Right cardiac atrium (tissue), 5 donors: ENCODE results near the gene PLEKHM1. TPM values are rescaled to one million over a fixed set of nuclear protein-coding genes. Genes with fewer than 3 reads are reported as not detected.

Experiments used
- ATAC-seq, 2 donors: fragments of 200-7000 bp; cut with Tn5 transposase; one replicate each; pipeline versions ENCODE4 v1.8.0 to v1.9.1; 2020; ENCODE audit warnings: moderate library complexity in 2 of 2, mild to moderate bottlenecking in 1 of 2
- DNase-seq, 3 donors: peaks; one replicate each; pipeline ENCODE4 v3.0.0-alpha.2; 2020
- H3K27ac ChIP-seq: one replicate; pipeline ENCODE4 v1.5.1; 2013; ENCODE audit warnings: mild to moderate bottlenecking, low read length, control low read depth, moderate library complexity
- H3K27me3 ChIP-seq: one replicate; pipeline ENCODE4 v1.6.1; 2013; ENCODE audit not compliant: control insufficient read depth, insufficient read depth
- H3K4me1 ChIP-seq: one replicate; pipeline ENCODE4 v1.6.1; 2013; ENCODE audit warnings: low read length; ENCODE audit not compliant: control insufficient read depth, insufficient read depth
- H3K4me3 ChIP-seq: one replicate; pipeline ENCODE4 v1.5.1; 2013; ENCODE audit warnings: low read length, control low read depth
- H3K9me3 ChIP-seq: one replicate; pipeline ENCODE4 v1.6.1; 2013; ENCODE audit warnings: low read length; ENCODE audit not compliant: control insufficient read depth
- WGBS: extraction: QIAGEN DNeasy Blood & Tissue Kit; methylation state at CpG from one replicate; pipeline ENCODE4 v1.1.7; 2013; 5-methylcytosine and 5-hydroxymethylcytosine counted together
- intact Hi-C, 4 donors: fragments of 100-400 bp; cut with DNase I; formaldehyde crosslinking; loops; one replicate each; pipeline versions ENCODE4 v1.11.0 to v1.14.0; 2022 to 2023
- polyA plus RNA-seq: library from polyadenylated mRNA; stranded (reverse); fragments of 200-250 nt; gene quantifications from one replicate; pipeline ENCODE4 v1.2.3, GENCODE V29; 2013
- total RNA-seq, 4 donors: library from RNA; stranded (reverse); fragmentation: NEBNext Ultra II Directional; extraction: Animal tissue kit (Norgen Biotek cat#: 25700); gene quantifications; one replicate each; pipeline ENCODE4 v1.2.1, GENCODE V29; 2021
- donor health status: healthy with polysubstance abuse.
- donor health status: DM: no; HTN: yes; CAD: no.
- donor health status: DM: no; HTN: no; CAD: no.
- donor health status: DM: no; HTN: yes; CAD: no; lungs with severe emphysema.
- donor health status: DM: yes; HTN: yes; CAD: no.

PLEKHM1 gene
- total and polyA plus RNA-seq, 5 donors, result 11.9 to 31.0 (median 28.5) TPM

DNA sequence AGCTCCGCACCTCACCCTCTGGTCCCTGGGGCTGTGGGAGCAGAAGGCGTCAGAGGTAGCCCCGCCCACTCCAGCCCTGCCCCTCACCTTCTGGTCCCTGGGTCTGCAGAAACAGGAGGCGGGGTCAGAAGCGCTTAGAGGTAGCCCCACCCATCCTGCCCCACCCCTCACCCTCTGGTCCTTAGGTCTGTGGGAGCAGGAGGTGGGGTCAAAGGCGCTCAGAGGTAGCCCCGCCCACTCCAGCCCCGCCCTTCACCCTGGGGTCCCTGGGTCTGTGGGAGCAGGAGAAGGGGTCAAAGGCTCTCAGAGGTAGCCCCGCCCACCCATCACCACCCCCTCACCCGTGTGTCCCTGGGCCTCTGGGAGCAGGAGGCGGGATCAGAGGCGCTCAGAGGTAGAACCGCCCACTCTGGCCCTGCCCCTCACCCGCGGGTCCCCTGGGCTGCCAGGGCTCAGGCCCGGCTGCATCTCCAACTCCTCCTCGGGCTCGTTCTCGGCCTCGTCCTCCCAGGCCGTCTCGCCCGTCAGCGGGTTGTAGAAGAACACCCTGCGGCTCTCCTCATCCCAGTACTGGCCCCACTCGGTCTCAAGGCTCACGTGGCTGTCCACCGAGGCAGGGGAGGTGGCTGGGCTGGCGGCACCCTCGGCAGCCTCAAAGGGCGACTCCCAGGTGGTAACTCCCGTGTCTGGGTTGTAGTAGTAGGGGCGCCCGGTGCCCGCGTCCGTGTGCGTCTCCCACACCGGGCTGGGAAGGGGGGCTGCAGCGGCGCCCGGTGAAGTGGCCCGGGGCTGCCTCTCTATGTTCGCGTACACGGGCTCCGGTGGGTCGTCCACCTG lies 85.1 kb downstream of the PLEKHM1 start:
- H3K27me3 ChIP-seq, result no peaks in the 10 kb centered on the region
- intact Hi-C loops, result no loop called here
- DNase-seq (peak in 2 of 3 donors; percentile 66 to 75), ATAC-seq (peak; percentile 25 to 46)
- no peaks in the 10 kb centered on the region for H3K9me3 ChIP-seq
- WGBS, result 45% methylated on average over 48 of the region's 48 CpGs
- H3K4me1 ChIP-seq, result peaks cover 10% of the 10 kb centered on the region
- no peak overlapping the region for H3K27ac ChIP-seq
- no peak overlapping the region for H3K4me3 ChIP-seq

DNA sequence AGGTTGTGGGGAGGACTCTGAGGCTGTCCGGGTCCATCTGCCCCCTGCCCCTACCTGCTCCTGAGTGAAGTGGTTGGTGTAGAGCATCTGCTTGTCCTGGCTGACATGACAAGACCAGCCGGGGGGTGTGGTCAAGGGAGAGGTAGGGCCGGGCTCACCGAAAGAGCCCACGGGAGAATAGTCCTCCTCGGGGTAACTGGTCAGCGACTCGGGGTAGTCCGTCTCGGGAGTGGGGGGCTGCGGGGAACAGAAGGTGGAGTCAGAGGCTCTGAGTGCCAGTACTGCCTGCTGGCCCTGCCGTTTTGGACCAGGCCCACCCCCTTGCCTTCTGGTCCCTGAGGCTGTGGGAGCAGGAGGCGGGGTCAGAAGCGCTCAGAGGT lies 85.7 kb downstream of the PLEKHM1 start:
- no peaks in the 10 kb centered on the region for H3K27me3 ChIP-seq
- 70% methylated on average over 14 of the region's 14 CpGs for WGBS
- no peak for ATAC-seq
- H3K4me1 ChIP-seq, result peaks cover 10% of the 10 kb centered on the region
- no peak for DNase-seq
- intact Hi-C loops, result no loop called here
- no peaks in the 10 kb centered on the region for H3K9me3 ChIP-seq
- no peak overlapping the region for H3K4me3 ChIP-seq
- H3K27ac ChIP-seq, result no peak overlapping the region

DNA sequence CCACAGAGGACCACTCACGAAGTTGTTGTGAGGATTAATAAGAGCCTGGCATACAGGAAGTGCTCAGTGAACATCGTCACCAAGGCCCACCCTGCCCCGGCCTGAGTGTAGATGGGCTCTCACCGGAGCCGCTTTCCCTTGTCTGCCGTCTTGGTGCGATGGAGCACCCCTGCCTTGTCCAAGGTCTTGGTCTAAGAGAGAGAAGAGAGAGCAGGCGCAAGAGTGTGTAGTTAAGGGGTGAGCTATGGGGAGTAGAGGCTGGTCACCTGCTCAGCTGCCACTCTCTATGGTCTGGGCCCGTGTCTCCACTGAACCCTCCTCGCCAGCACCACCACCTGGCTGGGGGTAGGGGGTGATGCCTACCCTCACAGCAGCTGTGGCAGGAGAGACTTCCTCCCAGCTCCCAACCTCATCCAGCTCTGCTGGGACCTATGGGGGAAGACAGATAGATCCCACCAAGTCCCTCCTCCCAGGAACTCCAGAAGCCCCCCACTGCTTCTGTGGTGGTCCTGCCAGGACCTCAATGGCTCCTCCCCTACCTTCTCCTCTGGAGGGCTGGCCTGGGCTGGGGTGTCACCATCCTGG lies 86.5 kb downstream of the PLEKHM1 start:
- intact Hi-C loops, result no loop called here
- no peaks in the 10 kb centered on the region for H3K9me3 ChIP-seq
- 94% methylated on average over 10 of the region's 10 CpGs for WGBS

DNA sequence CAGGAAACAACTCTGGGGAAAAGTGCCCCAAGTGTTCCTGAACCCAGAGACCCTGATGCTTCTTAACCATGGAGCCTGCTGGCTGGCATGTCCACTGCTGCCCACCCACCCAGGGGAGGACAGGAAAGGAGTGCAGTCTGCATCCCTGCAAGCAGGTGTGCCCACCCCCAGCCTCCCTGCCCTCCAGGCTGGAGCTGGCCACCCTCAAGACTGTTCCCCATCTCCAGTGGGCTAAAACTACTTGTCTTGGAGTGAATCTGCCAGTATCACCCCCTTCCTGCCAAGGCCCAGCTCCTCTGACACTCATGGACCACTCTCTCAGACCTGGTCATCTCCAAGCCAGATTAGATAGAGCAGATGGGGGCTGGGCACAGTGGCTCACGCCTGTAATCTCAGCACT lies 87.6 kb downstream of the PLEKHM1 start:
- Histone ChIP-seq H3K27me3 (no peaks in the 10 kb centered on the region), H3K27ac (no peak overlapping the region), H3K4me1 (peaks cover 6% of the 10 kb centered on the region), H3K4me3 (no peak overlapping the region), H3K9me3 (no peaks in the 10 kb centered on the region)
- DNase-seq (peak in 1 of 3 donors; percentile 21), ATAC-seq (no peak)
- WGBS, result 74% methylated on average over 1 of the region's 1 CpG
- intact Hi-C loops, result no loop called here

More for the DNA sequence above, 86.5 kb downstream of the PLEKHM1 start:
- peak in 1 of 3 donors; percentile 28 for DNase-seq
- Histone ChIP-seq H3K27me3 (no peaks in the 10 kb centered on the region), H3K27ac (no peak overlapping the region), H3K4me3 (no peak overlapping the region), H3K4me1 (peaks cover 6% of the 10 kb centered on the region)
- no peak for ATAC-seq

DNA sequence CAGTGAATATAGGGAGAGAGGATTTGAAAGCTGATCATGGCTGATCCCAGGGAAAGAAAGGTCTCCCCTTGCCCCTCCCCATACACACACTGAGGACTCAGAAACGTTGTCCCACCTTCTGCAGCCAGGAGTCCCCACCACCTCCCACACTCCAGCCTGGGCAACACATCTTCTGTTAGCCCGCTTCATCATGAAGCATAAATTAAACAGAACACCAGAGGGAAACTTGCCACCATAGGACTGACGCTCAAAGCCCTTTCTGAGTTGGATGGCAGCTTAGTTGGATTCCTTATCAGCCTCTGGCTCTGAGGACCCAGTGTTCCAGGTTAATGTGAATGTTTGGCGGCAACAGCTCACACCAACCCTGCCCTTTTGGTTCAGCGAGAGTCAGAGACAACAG lies 91.7 kb downstream of the PLEKHM1 start:
- DNase-seq (peak in 1 of 3 donors; percentile 39), ATAC-seq (peak; percentile 23 to 25)
- intact Hi-C loops, result no loop called here
- no peak overlapping the region for H3K27ac ChIP-seq
- no peaks in the 10 kb centered on the region for H3K9me3 ChIP-seq
- H3K27me3 ChIP-seq, result no peaks in the 10 kb centered on the region
- H3K4me3 ChIP-seq, result no peak overlapping the region
- no peaks in the 10 kb centered on the region for H3K4me1 ChIP-seq
- WGBS, result 63% methylated on average over 5 of the region's 5 CpGs

DNA sequence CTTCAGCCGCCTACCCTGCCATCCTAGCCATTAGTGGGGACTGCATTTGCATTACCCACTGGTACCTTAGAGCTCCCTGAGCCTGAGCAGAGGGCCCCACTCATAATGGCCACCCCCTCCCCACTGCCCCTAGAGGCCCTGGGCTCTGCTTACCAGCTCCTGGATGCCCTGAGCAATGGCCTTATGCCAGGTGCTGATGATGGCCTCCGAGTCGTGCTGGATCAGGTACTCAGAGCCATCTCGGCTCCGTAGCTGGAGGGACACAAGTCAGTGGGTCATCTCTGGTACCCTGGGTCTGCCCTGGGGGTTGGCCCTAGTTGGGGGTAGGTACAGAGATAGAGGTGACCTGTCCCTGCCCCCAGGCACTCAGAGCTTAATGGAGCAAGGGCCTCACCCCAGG lies 92.7 kb downstream of the PLEKHM1 start:
- Histone ChIP-seq H3K9me3 (no peaks in the 10 kb centered on the region), H3K27ac (no peak overlapping the region), H3K4me1 (no peaks in the 10 kb centered on the region), H3K4me3 (no peak overlapping the region), H3K27me3 (no peaks in the 10 kb centered on the region)
- ATAC-seq (no peak), DNase-seq (peak in 2 of 3 donors; percentile 10 to 16)
- intact Hi-C loops, result no loop called here
- WGBS, result 85% methylated on average over 5 of the region's 5 CpGs

DNA sequence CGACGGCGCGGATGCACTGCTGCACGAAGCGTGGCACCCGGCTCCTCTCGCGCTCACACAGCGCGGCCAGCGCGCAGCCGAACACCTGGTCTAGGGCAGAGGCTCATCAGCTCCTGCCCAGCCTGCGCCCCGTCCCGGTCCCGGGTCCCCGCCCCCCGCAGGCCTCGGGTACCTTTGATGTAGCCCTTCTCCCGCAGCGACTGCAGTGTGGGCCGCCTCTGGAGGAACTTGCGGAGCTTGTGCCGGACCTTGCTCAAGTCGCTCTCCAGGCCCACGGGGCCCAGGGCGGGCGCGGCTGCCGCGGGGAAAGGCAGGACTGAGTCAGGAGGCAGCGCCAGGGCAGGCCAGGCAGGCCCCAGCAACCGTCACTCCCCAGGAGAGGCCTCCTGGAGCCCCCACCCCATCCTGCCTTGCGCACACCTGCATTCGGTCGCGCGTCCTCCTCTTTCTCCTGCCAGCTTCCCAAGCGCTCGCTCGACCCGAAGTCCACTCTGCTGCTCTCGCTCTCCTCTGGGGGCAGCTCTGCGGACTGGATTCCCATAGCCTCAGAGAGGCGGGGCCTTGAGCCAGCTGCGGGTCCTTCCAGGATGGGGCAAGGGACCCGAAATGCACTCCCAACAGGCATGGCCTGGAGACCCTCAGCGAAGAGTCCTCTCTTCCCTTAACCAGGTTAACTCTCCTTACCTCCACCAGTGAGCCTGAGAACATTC lies 93.9 kb downstream of the PLEKHM1 start:
- 94% methylated on average over 50 of the region's 50 CpGs for WGBS
- intact Hi-C loops, result no loop called here
- Histone ChIP-seq H3K9me3 (no peaks in the 10 kb centered on the region), H3K27me3 (no peaks in the 10 kb centered on the region), H3K27ac (no peak overlapping the region), H3K4me1 (no peaks in the 10 kb centered on the region), H3K4me3 (no peak overlapping the region)
- ATAC-seq, result peak; percentile 3 to 5
- peak in 2 of 3 donors; percentile 57 to 58 for DNase-seq

DNA sequence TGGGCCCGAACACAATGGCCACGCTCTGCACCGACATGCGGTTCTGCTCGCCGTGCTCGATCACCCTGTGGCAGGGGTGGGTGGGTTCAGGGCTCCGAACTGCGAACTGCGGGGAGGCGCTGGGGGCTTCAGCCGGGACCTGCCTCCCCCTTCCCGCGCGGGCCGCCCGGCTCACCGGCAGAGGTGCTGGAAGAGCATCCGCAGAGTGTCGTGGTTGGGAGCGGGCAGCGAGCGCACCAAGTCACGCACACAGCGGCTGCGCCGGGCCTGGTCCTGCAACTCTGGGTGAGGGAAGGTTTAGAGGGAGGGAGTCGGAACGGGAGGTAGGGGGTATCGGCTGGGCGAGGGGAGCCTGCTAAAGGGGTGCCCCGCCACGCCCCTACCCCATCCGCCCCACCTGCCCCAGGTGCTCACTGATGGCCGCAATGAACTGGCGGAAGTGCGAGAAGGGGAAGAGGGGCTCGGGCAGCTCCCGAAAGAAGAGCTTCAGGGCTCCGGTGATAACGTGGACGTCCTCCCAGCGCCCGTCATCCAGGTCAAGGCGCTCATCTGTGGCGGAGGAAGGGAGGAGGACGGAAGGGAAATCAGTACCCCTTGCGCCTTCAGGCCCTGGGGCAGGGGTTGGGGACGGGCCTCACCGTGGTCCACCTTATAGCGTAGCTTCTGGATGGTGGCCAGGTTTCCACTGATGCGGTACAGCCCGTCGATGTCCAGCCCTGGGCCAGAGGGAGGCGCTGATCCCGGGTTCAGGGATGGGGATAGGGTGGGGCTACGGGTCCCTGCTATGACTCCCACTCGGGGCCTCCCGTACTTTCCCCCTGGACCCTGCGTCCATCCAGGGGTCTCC lies 94.7 kb downstream of the PLEKHM1 start:
- H3K4me3 ChIP-seq, result no peak overlapping the region
- intact Hi-C loops, result no loop called here
- 73% methylated on average over 60 of the region's 60 CpGs for WGBS
- H3K9me3 ChIP-seq, result no peaks in the 10 kb centered on the region
- no peaks in the 10 kb centered on the region for H3K27me3 ChIP-seq
- H3K4me1 ChIP-seq, result no peaks in the 10 kb centered on the region
- ATAC-seq, result peak; percentile 2 to 4
- DNase-seq, result peak in 2 of 3 donors; percentile 45 to 55
- no peak overlapping the region for H3K27ac ChIP-seq

DNA sequence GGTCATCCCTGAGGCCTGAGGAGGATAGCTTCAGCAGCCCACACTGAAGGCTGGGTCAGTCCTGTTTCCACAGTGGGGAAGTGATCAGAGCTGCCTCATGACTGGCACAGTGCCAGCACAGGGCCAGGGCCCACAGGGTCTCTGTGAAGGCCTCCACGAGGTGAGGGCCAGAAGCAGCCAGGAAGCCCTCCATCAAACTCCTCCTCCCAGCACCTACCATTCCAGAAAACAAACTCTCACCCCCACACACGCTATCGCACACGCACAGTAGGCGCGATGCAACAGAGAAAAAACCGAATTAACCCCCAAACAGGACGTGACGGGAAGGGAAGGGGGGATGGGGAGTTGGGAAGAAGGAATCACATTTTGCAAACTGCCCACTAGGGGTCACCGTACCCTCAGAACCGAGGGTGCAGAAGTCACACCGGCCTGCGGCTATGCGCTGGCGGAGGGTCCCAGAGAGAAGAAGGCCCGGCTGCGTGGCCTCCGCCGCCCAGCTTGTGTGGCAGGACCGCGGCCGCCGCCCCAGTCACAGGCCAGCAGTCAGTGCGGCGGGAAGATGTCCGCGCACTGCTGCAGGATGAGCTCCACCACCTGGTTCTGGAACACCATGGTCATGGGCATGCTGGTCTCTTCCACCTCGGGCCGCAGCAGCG lies 95.5 kb downstream of the PLEKHM1 start:
- Histone ChIP-seq H3K9me3 (no peaks in the 10 kb centered on the region), H3K27ac (no peak overlapping the region), H3K4me3 (no peak overlapping the region), H3K27me3 (no peaks in the 10 kb centered on the region), H3K4me1 (no peaks in the 10 kb centered on the region)
- intact Hi-C loops, result no loop called here
- peak; percentile 64 to 67 for ATAC-seq
- peak; percentile 71 to 87 (median 86) for DNase-seq
- WGBS, result 16% methylated on average over 30 of the region's 30 CpGs

DNA sequence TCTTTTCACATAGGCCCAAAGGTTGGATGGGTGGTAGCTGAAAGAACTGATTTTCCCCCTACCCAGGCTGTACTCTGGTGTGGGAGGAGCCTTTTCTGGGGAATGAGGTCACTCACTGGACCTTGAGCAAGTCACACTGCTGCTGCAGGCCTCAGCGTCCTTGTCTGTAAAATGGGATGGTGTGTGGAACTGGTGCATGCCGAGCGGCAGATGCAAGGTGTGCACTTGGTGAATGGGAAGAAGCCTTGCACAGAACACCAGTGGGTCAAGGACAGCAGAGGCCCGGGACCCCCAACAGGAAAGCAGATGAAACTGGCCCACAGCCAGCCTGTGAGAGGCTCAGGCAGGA lies 96.0 kb downstream of the PLEKHM1 start:
- Histone ChIP-seq H3K4me1 (no peaks in the 10 kb centered on the region), H3K4me3 (no peak overlapping the region), H3K27me3 (no peaks in the 10 kb centered on the region), H3K27ac (no peak overlapping the region), H3K9me3 (no peaks in the 10 kb centered on the region)
- intact Hi-C loops, result no loop called here
- 75% methylated on average over 4 of the region's 4 CpGs for WGBS
- DNase-seq (no peak), ATAC-seq (no peak)
